HepG2 (cell line): Measurements from ENCODE around the gene AKT3. TPM values are rescaled to one million over a fixed set of nuclear protein-coding genes. Genes with fewer than 3 reads are reported as not detected.
A peak's percentile ranks its signal among the peaks of the same experiment; 100 is the strongest.
"Not testable (repeated sequence)": the region's sequence is repeated elsewhere in the genome, so short reads cannot be mapped to it uniquely, and the experiment has no call there.

Source experiments
- ATAC-seq: fragments of 200-7000 bp; cut with Tn5 transposase; 3 replicates; pipeline ENCODE4 v1.9.1; 2020; ENCODE audit warnings: mild to moderate bottlenecking, moderate library complexity
- BruUV-seq: library from RNA; stranded (reverse); fragments of 400-500 nt; replicated peaks from 2 replicates; lab custom pipeline; 2021; lab: Mats Ljungman, UMichigan
- CTCF ChIA-PET: fragments of 300-600 bp; formaldehyde crosslinking; extraction: SDS; loops from one replicate; lab custom pipeline; 2021; ENCODE audit warnings: low total read pairs, inconsistent platforms, low intra/inter-chr PET ratio; lab: Yijun Ruan, JAX
- POLR2A ChIA-PET: fragments of 350-600 bp; sonication (Branson Sonifier 250); formaldehyde crosslinking; loops from one replicate; lab custom pipeline; 2020; ENCODE audit warnings: antibody characterized with exemption, inconsistent platforms; lab: Yijun Ruan, JAX
- DNase-seq: peaks from one replicate; pipeline ENCODE4 v3.0.0-alpha.2; 2015; ENCODE audit warnings: low spot score
- FAIRE-seq: peaks from 3 replicates; lab custom pipeline; 2011; peaks lifted over from hg19 to GRCh38; lab: Jason Lieb, UNC
- H2AFZ ChIP-seq: one replicate; pipeline ENCODE4 v1.6.1; 2011; ENCODE audit warnings: low read length, inconsistent platforms
- H3K27ac ChIP-seq: fragments of 300-600 bp; 3 replicates; pipeline ENCODE4 v1.8.0; 2011; ENCODE audit warnings: mixed run types, mild to moderate bottlenecking, mixed read lengths, low read length, inconsistent platforms; ENCODE audit not compliant: insufficient read depth; ENCODE audit errors: extremely low read length
- H3K27me3 ChIP-seq, 2 experiments: fragments of 200-600 bp in 1 of 2; 2 replicates in 1 of 2; 3 replicates in 1 of 2; pipeline versions ENCODE4 v1.6.0 to v1.8.0; 2011; ENCODE audit warnings: low read length in 2 of 2, mild to moderate bottlenecking in 2 of 2, moderate library complexity in 2 of 2, inconsistent platforms in 1 of 2; ENCODE audit not compliant: insufficient read depth in 2 of 2, control insufficient read depth in 1 of 2
- H3K36me3 ChIP-seq, 2 experiments: fragments of 200-600 bp in 1 of 2; replicated peaks in 1 of 2; 2 replicates in 1 of 2; 3 replicates in 1 of 2; pipeline versions ENCODE4 v1.5.1 to v1.8.0; 2011; ENCODE audit warnings: low read length in 2 of 2, inconsistent platforms in 1 of 2; ENCODE audit not compliant: insufficient read depth in 2 of 2, control insufficient read depth in 1 of 2
- H3K4me1 ChIP-seq: 2 replicates; pipeline ENCODE4 v1.5.1; 2012; ENCODE audit warnings: low read length, inconsistent platforms; ENCODE audit not compliant: insufficient read depth
- H3K4me2 ChIP-seq: 2 replicates; pipeline ENCODE4 v1.6.0; 2011; ENCODE audit warnings: low read depth, low read length, inconsistent platforms
- H3K4me3 ChIP-seq, 3 experiments: fragments of 200-600 bp in 1 of 3; sonication (generic), shearing (Covaris generic) in 1 of 3; replicated peaks in 1 of 3; 2 replicates each; pipeline ENCODE4 v1.5.1; 2011 to 2016; ENCODE audit warnings: low read length in 3 of 3, inconsistent platforms in 2 of 3, low read depth in 2 of 3, mild to moderate bottlenecking in 2 of 3, control low read depth in 1 of 3, mixed read lengths in 1 of 3; ENCODE audit not compliant: insufficient read depth in 1 of 3
- H3K79me2 ChIP-seq: one replicate; pipeline ENCODE4 v1.6.1; 2011; ENCODE audit warnings: low read length, inconsistent platforms; ENCODE audit not compliant: insufficient read depth
- H3K9ac ChIP-seq: 2 replicates; pipeline ENCODE4 v1.6.0; 2011; ENCODE audit warnings: mild to moderate bottlenecking, low read depth, low read length, inconsistent platforms; ENCODE audit not compliant: insufficient read depth
- H3K9me3 ChIP-seq: 2 replicates; pipeline ENCODE4 v1.5.1; 2012; ENCODE audit warnings: mild to moderate bottlenecking, low read length
- H4K20me1 ChIP-seq: 2 replicates; pipeline ENCODE4 v1.6.0; 2011; ENCODE audit warnings: inconsistent platforms, mild to moderate bottlenecking, low read length, moderate library complexity; ENCODE audit not compliant: insufficient read depth
- AHR ChIP-seq: IDR thresholded peaks from 2 replicates; pipeline ENCODE4 v1.6.1; 2018; ENCODE audit warnings: missing genetic modification reagents, missing compliant biosample characterization
- CENPT ChIP-seq: sonication (generic); formaldehyde crosslinking; IDR thresholded peaks from 2 replicates; pipeline ENCODE4 v1.8.0; 2022; ENCODE audit warnings: low read depth, mild to moderate bottlenecking, moderate library complexity, missing genetic modification reagents
- CHD2 ChIP-seq: IDR thresholded peaks from 2 replicates; pipeline ENCODE4 v1.6.1; 2011; ENCODE audit warnings: low read depth, low read length, improper control_type of control experiment
- CHD4 ChIP-seq: fragments of 200-600 bp; sonication (generic); IDR thresholded peaks from 2 replicates; pipeline ENCODE4 v1.7.0; 2017; ENCODE audit warnings: mild to moderate bottlenecking, low read length, borderline replicate concordance
- FOSL2 ChIP-seq: sonication (generic); formaldehyde crosslinking; IDR thresholded peaks from 2 replicates; pipeline ENCODE4 v1.4.0; 2020; ENCODE audit warnings: missing genetic modification reagents
- GATAD1 ChIP-seq: IDR thresholded peaks from 2 replicates; pipeline ENCODE4 v1.6.1; 2016; ENCODE audit warnings: missing genetic modification reagents, missing compliant biosample characterization
- HNF4G ChIP-seq, 2 experiments: sonication (generic) in 1 of 2; formaldehyde crosslinking in 1 of 2; IDR thresholded peaks; 2 replicates each; pipeline versions ENCODE4 v1.4.0 to v1.6.1; 2011 to 2020; ENCODE audit warnings: borderline replicate concordance in 2 of 2, low read depth in 2 of 2, mild to moderate bottlenecking in 2 of 2, low read length in 1 of 2, missing genetic modification reagents in 1 of 2, moderate library complexity in 1 of 2
- JUN ChIP-seq: sonication (generic); formaldehyde crosslinking; IDR thresholded peaks from 2 replicates; pipeline ENCODE4 v1.4.0; 2020; ENCODE audit warnings: mild to moderate bottlenecking, missing genetic modification reagents
- MLX ChIP-seq: IDR thresholded peaks from 2 replicates; pipeline ENCODE4 v1.6.1; 2016
- NFYC ChIP-seq: IDR thresholded peaks from 2 replicates; pipeline ENCODE4 v1.6.1; 2016; ENCODE audit warnings: missing genetic modification reagents, missing compliant biosample characterization
- POLR2AphosphoS2 ChIP-seq: IDR thresholded peaks from 2 replicates; pipeline ENCODE4 v1.6.1; 2011; ENCODE audit warnings: low read depth, low read length, improper control_type of control experiment
- ZBTB38 ChIP-seq: sonication (generic); formaldehyde crosslinking; IDR thresholded peaks from 2 replicates; pipeline ENCODE4 v1.5.1; 2020; ENCODE audit warnings: mild to moderate bottlenecking, missing genetic modification reagents
- ZNF460 ChIP-seq: sonication (generic); formaldehyde crosslinking; IDR thresholded peaks from 2 replicates; pipeline ENCODE4 v1.5.1; 2020; ENCODE audit warnings: missing genetic modification reagents, mild to moderate bottlenecking, borderline replicate concordance
- ZNF580 ChIP-seq: IDR thresholded peaks from 2 replicates; pipeline ENCODE4 v1.6.1; 2016; ENCODE audit warnings: low read depth, borderline replicate concordance
- ZNF788 ChIP-seq: sonication (generic); formaldehyde crosslinking; IDR thresholded peaks from 2 replicates; pipeline ENCODE4 v1.5.0; 2020; ENCODE audit warnings: mild to moderate bottlenecking, missing genetic modification reagents, borderline replicate concordance
- WGBS: methylation state at CpG from one replicate; pipeline ENCODE4 v1.1.6; 2017; ENCODE audit warnings: low lambda C conversion rate; 5-methylcytosine and 5-hydroxymethylcytosine counted together
- in situ Hi-C: cut with HindIII; loops from 2 replicates; pipeline ENCODE4 v1.10.0; 2017; ENCODE audit warnings: low pct_unique_long_range_greater_than_20kb; ENCODE audit not compliant: extremely low pct_ligation_motif_present
- intact Hi-C: fragments of 100-400 bp; cut with micrococcal nuclease; formaldehyde crosslinking; loops from one replicate; pipeline ENCODE4 v1.10.0; 2022; ENCODE audit not compliant: unreplicated experiment
- polyA plus RNA-seq, 8 experiments: library from polyadenylated mRNA; depleted of rRNA in 3 of 8; stranded (reverse) in 7 of 8; unstranded in 1 of 8; fragments of >200 nt; fragmentation: Illumina TruSeq in 4 of 8; extraction: Trizol in 4 of 8; gene quantifications; 2 replicates each; pipeline versions ENCODE4 v1.2.1 to v1.2.3, GENCODE V29; 2011 to 2016; ENCODE audit warnings: low read depth in 4 of 8, missing spikeins in 1 of 8, mixed read lengths in 1 of 8; ENCODE audit not compliant: insufficient read depth in 1 of 8
- total RNA-seq, 5 experiments: library from RNA; depleted of rRNA; stranded (reverse); fragments of >200 nt; fragmentation: Illumina TruSeq; extraction: Trizol; gene quantifications; 2 replicates each; pipeline ENCODE4 v1.2.3, GENCODE V29; 2016; ENCODE audit warnings: low read depth in 1 of 5

Gene AKT3
- total and polyA plus RNA-seq, 2 of the 13 experiments (the other 11 are each of a cell fraction or from before 2014, with no cell fraction given) = 0.07 TPM

GRCh38 chr1:243882276-243882675 lies 32.2 kb upstream of the AKT3 start (continued):
- peak; percentile 37; the same call in 1 of the 2 replicates for TF ChIP-seq FOSL2
- TF ChIP-seq GATAD1 (CRISPR knock-in tag) = no peak
- no peak for TF ChIP-seq POLR2AphosphoS2

DNA sequence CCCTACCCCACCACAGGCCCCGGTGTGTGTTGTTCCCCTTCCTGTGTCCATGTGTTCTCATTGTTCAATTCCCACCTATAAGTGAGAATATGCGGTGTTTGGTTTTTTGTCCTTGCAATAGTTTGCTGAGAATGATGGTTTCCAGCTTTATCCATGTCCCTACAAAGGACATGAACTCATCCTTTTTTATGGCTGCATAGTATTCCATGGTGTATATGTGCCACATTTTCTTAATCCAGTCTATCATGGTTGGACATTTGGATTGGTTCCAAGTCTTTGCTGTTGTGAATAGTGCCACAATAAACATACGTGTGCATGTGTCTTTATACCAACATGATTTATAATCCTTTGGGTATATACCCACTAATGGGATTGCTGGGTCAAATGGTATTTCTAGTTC lies 27.0 kb upstream of the AKT3 start:
- H3K4me3 ChIP-seq, H3K27ac ChIP-seq, H3K36me3 ChIP-seq, H3K79me2 ChIP-seq, H2AFZ ChIP-seq, POLR2A ChIA-PET, H3K27me3 ChIP-seq, BruUV-seq, H3K9ac ChIP-seq, in situ Hi-C loops, intact Hi-C loops, CTCF ChIA-PET, H3K4me2 ChIP-seq, DNase-seq, H3K4me1 ChIP-seq, ATAC-seq, H4K20me1 ChIP-seq, FAIRE-seq, H3K9me3 ChIP-seq: not testable (repeated sequence)
- WGBS = 38% methylated on average over 3 of the region's 3 CpGs

- Histone ChIP-seq H3K4me3 (no peak overlapping the region), H3K4me2 (no peak overlapping the region), H3K27ac (no peak overlapping the region), H4K20me1 (no peaks in the 10 kb centered on the region), H3K4me1 (peaks cover 5% of the 10 kb centered on the region; the same call in 1 of the 2 replicates), H3K27me3 (peaks cover 3 to 24% of the 10 kb centered on the region in 2 experiments; a peak in 4 of 5 replicates), H3K9ac (no peak overlapping the region), H3K79me2 (no peaks in the 10 kb centered on the region), H3K9me3 (no peaks in the 10 kb centered on the region), H3K36me3 (no peaks in the 10 kb centered on the region), H2AFZ (no peak overlapping the region)
- in situ Hi-C loops = no loop called here
- CTCF ChIA-PET = no interaction called here
- FAIRE-seq (no peak), ATAC-seq (no peak), DNase-seq (no peak)
- BruUV-seq = no TSS peak
- WGBS = 37% methylated on average over 10 of the region's 11 CpGs
- intact Hi-C loops = loop anchor here (10.0 kb wide), 1 partner anchor 189 kb away; no protein-coding TSS in a partner anchor
- POLR2A ChIA-PET = no interaction called here
- no peak for TF ChIP-seq CHD4
- TF ChIP-seq ZNF580 (CRISPR knock-in tag) = no peak
- TF ChIP-seq CHD2 = no peak
- TF ChIP-seq MLX (CRISPR knock-in tag) = no peak
- no peak for TF ChIP-seq NFYC (CRISPR knock-in tag)
- no peak for TF ChIP-seq ZBTB38
- TF ChIP-seq JUN (CRISPR knock-in tag) = no peak
- TF ChIP-seq AHR (CRISPR knock-in tag) = no peak
- no peak for TF ChIP-seq HNF4G (IDR thresholded peaks at IDR 0.05; ENCODE audit: borderline replicate concordance, low read depth, low read length)
- TF ChIP-seq HNF4G (CRISPR knock-in tag; IDR thresholded peaks at IDR 0.05; ENCODE audit: borderline replicate concordance, low read depth) = no peak
- no peak for TF ChIP-seq CENPT (CRISPR knock-in tag)
- no peak for TF ChIP-seq ZNF788 (CRISPR knock-in tag)
- TF ChIP-seq ZNF460 = no peak
Measured at GRCh38 chr1:243855616-243856318, 5.7 kb upstream of the AKT3 start.
